HG03460 (cell line): ENCODE data around the gene TMEM109.

Source experiments
- ATAC-seq: cut with Tn5 transposase; IDR thresholded peaks from one replicate; pipeline ENCODE4 v1.9.1; 2021; ENCODE audit not compliant: unreplicated experiment

Gene TMEM109

GRCh38 chr11:60878245-60879101 is 35.5 kb upstream of the TMEM109 start:
- no peak for ATAC-seq

DNA sequence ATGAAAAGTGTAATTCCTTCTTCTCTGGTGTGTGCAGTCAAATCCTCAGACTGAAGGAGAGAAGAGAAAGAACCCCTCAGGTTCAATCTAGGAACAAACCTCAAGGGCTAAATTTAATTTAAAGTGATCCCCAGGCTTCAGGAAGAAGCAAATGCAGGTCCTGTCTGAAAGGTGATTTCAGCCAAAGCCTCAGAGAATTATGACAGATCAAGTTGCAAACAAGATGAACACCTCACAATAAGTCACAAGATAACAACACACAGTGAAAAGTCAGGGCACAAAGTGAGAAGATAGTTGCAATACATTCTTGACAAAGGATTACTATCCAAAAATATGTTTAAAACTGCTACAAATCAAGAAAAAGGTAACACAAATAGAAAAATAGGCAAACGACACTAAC is 34.9 kb upstream of the TMEM109 start:
- no peak for ATAC-seq

DNA sequence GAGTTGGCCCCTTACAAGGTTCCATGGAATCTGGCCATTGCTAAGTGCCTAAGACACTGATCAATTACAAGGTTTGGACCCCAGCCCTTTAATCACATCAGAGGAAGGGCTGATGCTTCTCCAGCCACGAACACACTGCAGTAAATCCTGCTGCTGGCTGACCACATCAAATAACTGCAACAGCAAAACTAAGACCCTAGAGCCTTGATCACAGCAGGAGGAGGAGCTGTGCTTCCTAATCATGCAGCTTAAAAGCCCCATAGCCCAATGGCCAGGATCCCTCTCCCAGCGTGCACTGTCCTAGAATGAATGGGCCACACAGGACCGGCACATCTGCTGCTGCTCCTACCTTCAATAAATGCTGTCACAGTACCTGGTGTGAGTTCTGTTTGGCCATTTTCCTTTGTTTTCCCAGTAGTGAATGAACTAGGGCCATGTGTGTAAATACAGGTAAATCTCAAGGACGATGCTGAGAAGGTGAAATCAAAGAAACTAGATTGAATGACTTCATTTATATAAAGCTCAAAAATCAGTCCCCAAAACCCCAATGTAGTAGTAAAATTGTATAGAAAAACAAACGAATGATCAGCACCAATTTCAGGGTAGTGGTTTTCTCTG is 33.9 kb upstream of the TMEM109 start:
- no peak for ATAC-seq

- ATAC-seq, result no peak
These were observed 33.2 kb upstream of the TMEM109 start for GRCh38 chr11:60880643-60881282.

- ATAC-seq, result no peak
These were observed 26.4 kb upstream of the TMEM109 start for GRCh38 chr11:60887556-60887955.

GRCh38 chr11:60889869-60890311 is 24.1 kb upstream of the TMEM109 start:
- ATAC-seq, result no peak

GRCh38 chr11:60890696-60891095 is 23.3 kb upstream of the TMEM109 start:
- no peak for ATAC-seq

- no peak for ATAC-seq
These were observed 22.7 kb upstream of the TMEM109 start for GRCh38 chr11:60891103-60891741.

- ATAC-seq, result no peak
These were observed 18.3 kb upstream of the TMEM109 start for GRCh38 chr11:60895687-60896086.

DNA sequence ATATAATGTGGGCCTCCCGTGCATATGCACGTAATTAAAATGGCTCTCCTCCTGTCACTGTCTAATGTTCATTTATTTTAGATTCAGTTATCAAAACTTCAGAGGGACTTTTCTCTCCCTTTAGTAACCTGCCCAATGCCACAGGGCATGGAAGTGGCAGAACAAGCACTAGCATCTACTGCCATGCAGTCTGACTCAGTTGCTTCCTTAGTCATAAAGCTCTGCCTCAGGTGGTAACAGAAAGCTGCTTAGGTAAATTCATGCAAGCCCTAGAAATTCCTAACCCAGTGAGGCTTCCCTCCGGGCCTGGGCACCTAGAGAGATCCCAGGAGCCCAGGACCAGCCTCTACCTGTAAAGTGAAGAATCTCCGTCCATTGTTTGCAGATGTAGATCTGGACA is 16.5 kb upstream of the TMEM109 start:
- no peak for ATAC-seq

GRCh38 chr11:60899046-60899936 is 14.7 kb upstream of the TMEM109 start:
- no peak for ATAC-seq

- no peak for ATAC-seq
These were observed 14.0 kb upstream of the TMEM109 start for GRCh38 chr11:60899977-60900376.

GRCh38 chr11:60900673-60901404 is 13.1 kb upstream of the TMEM109 start:
- ATAC-seq, result no peak

DNA sequence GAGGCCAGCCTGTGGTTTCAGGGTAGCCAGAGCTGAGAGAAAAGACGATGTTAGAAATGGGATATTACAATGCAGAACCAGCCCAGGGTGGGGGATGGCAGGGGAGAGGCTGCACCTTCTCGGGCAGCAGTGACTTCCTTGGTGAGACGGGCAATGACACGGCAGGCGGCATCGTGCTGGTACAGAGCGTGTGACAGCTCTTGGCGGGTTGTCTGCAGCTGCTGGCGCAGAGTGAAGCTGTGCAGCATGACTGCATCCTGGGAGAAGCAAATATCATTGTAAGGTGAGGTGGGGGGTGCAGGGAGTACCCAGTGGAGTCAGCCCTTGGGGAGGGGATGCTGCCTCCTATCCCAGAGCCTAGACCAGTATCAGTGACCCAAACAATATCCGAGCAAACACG is 11.3 kb upstream of the TMEM109 start:
- ATAC-seq, result no peak

DNA sequence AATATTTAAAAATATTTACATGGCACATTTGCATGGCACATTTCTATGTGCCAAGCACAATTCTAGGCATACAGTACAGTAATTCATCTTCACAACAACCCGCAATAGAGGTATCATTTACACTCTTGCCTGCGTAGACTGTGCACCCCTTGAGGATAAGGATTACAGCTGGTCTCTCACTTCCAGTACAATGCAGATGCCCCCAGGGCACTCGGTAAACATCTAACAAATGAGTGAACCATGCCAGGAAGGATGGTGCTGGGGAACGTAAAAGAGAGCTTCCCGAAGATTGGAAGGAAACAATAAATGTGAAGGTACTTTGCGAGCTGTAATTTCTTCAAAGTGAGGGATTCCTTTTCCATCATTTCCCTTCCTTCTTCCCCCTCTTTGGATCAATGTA is 8.9 kb upstream of the TMEM109 start:
- ATAC-seq, result no peak

DNA sequence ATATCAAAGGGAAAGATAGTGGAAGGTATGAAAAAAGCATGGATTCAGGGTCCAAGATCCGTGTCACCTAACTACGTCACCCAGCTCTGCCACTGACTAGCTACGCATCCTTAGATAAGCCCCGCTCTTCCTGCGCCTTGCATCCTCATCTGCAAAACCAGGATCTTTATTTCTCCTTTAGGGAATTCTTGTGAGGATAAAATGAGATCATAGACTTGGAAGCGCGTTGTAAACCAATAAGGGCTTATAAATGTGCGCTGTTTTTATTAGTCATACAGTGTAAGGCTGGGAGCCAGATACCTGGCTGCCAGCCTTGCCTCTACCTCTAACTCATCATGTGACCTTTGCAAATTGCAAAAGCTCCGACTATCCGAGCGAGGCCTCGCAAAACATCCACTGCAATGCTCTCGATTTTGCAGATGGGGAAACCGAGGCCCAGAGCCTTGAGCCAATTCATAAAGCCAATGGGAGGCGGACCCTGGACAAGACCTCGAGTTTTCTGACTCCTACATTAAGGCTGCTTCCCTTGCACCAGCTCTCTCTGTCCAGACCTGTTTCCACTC is 8.3 kb upstream of the TMEM109 start:
- no peak for ATAC-seq

- peak; percentile 67 for ATAC-seq
These were observed 7.6 kb upstream of the TMEM109 start, which contains the start of gene PRPF19 for GRCh38 chr11:60906132-60906972. PRPF19 (minus strand) TSS chr11:60906585; CDS start chr11:60906382, 203 bp downstream.

- ATAC-seq, result no peak
These were observed 5.2 kb upstream of the TMEM109 start for GRCh38 chr11:60908803-60909202.
